IMR-90 (cell line): ENCODE measurements around the gene BOLA1. TPM values are rescaled to one million over a fixed set of nuclear protein-coding genes. Genes with fewer than 3 reads are reported as not detected.

Experiments used
- ATAC-seq: fragments of 200-7000 bp; cut with Tn5 transposase; 2 replicates; pipeline ENCODE4 v1.9.1; 2020; ENCODE audit warnings: low read depth, mild to moderate bottlenecking, moderate library complexity
- BruUV-seq: library from RNA; stranded (reverse); fragments of 400-500 nt; replicated peaks from 2 replicates; lab custom pipeline; 2021; lab: Mats Ljungman, UMichigan
- CTCF ChIA-PET: fragments of 300-600 bp; formaldehyde crosslinking; extraction: SDS; loops from one replicate; lab custom pipeline; 2021; ENCODE audit warnings: antibody characterized with exemption; lab: Yijun Ruan, JAX
- POLR2A ChIA-PET: fragments of 300-600 bp; sonication (Branson Sonifier 250); formaldehyde crosslinking; loops from one replicate; lab custom pipeline; 2022; ENCODE audit warnings: antibody characterized with exemption; ENCODE audit not compliant: unreplicated experiment; lab: Charles Lee
- DNase-seq: peaks from one replicate; pipeline ENCODE4 v3.0.0; 2013
- H2AFZ ChIP-seq: replicated peaks from 2 replicates; pipeline ENCODE3; 2013; ENCODE audit warnings: low read length, mild to moderate bottlenecking; ENCODE audit not compliant: poor library complexity
- H2AK5ac ChIP-seq: 2 replicates; pipeline ENCODE4 v1.6.1; 2013; ENCODE audit warnings: low read depth, low read length, inconsistent platforms
- H2AK9ac ChIP-seq: replicated peaks from 2 replicates; pipeline ENCODE3; 2013; ENCODE audit warnings: mild to moderate bottlenecking, low read depth, low read length, moderate library complexity; ENCODE audit not compliant: poor library complexity
- H2BK120ac ChIP-seq: 2 replicates; pipeline ENCODE4 v1.6.1; 2013; ENCODE audit warnings: low read depth, low read length, inconsistent platforms
- H2BK15ac ChIP-seq: 3 replicates; pipeline ENCODE4 v1.6.1; 2013; ENCODE audit warnings: low read depth, low read length, inconsistent platforms
- H2BK20ac ChIP-seq: 2 replicates; pipeline ENCODE4 v1.6.1; 2013; ENCODE audit warnings: low read depth, mild to moderate bottlenecking, inconsistent platforms, low read length, moderate library complexity
- H2BK5ac ChIP-seq: 2 replicates; pipeline ENCODE4 v1.6.1; 2013; ENCODE audit warnings: mild to moderate bottlenecking, low read depth, low read length, inconsistent platforms; ENCODE audit not compliant: poor library complexity, severe bottlenecking
- H3K14ac ChIP-seq: replicated peaks from 2 replicates; pipeline ENCODE4 v1.6.1; 2013; ENCODE audit warnings: low read depth, low read length, inconsistent platforms
- H3K18ac ChIP-seq: 2 replicates; pipeline ENCODE4 v1.6.1; 2013; ENCODE audit warnings: low read depth, low read length, control low read depth
- H3K23ac ChIP-seq: 2 replicates; pipeline ENCODE4 v1.6.1; 2013; ENCODE audit warnings: low read depth, low read length, inconsistent platforms
- H3K27ac ChIP-seq: 2 replicates; pipeline ENCODE4 v1.5.1; 2013; ENCODE audit warnings: mild to moderate bottlenecking, control low read depth, low read length; ENCODE audit not compliant: insufficient read depth
- H3K27me3 ChIP-seq: 2 replicates; pipeline ENCODE4 v1.6.1; 2013; ENCODE audit warnings: low read length; ENCODE audit not compliant: control insufficient read depth, insufficient read depth
- H3K36me3 ChIP-seq: 2 replicates; pipeline ENCODE4 v1.6.1; 2013; ENCODE audit warnings: low read length, mixed read lengths; ENCODE audit not compliant: control insufficient read depth, insufficient read depth
- H3K4ac ChIP-seq: 2 replicates; pipeline ENCODE4 v1.6.1; 2013; ENCODE audit warnings: low read depth, low read length, inconsistent platforms
- H3K4me1 ChIP-seq: 2 replicates; pipeline ENCODE4 v1.6.1; 2013; ENCODE audit warnings: low read length, mixed read lengths; ENCODE audit not compliant: control insufficient read depth, insufficient read depth
- H3K4me2 ChIP-seq: 2 replicates; pipeline ENCODE4 v1.6.1; 2013; ENCODE audit warnings: low read depth, mild to moderate bottlenecking, control low read depth, low read length, moderate library complexity
- H3K4me3 ChIP-seq: 2 replicates; pipeline ENCODE4 v1.5.1; 2013; ENCODE audit warnings: low read depth, mild to moderate bottlenecking, control low read depth, low read length, moderate library complexity; ENCODE audit not compliant: insufficient read depth
- H3K56ac ChIP-seq: 2 replicates; pipeline ENCODE4 v1.6.1; 2013; ENCODE audit warnings: low read length, inconsistent platforms; ENCODE audit not compliant: insufficient read depth; ENCODE audit errors: extremely low read depth
- H3K79me1 ChIP-seq, 2 experiments: 2 replicates each; pipeline ENCODE4 v1.6.1; 2013; ENCODE audit warnings: low read length in 2 of 2, inconsistent platforms in 1 of 2, low read depth in 1 of 2
- H3K9ac ChIP-seq: 2 replicates; pipeline ENCODE4 v1.6.1; 2013; ENCODE audit warnings: low read depth, low read length, control low read depth
- H3K9me1 ChIP-seq: 2 replicates; pipeline ENCODE4 v1.6.1; 2013; ENCODE audit warnings: low read length, inconsistent platforms; ENCODE audit not compliant: insufficient read depth
- H3K9me3 ChIP-seq: 2 replicates; pipeline ENCODE4 v1.6.1; 2013; ENCODE audit warnings: low read length; ENCODE audit not compliant: control insufficient read depth, insufficient read depth
- H4K20me1 ChIP-seq: 2 replicates; pipeline ENCODE4 v1.6.1; 2013; ENCODE audit warnings: low read length, inconsistent platforms; ENCODE audit not compliant: insufficient read depth
- H4K5ac ChIP-seq: 2 replicates; pipeline ENCODE4 v1.6.1; 2013; ENCODE audit warnings: mild to moderate bottlenecking, low read depth, low read length, control low read depth
- H4K8ac ChIP-seq, 2 experiments: 2 replicates each; pipeline ENCODE4 v1.6.1; 2013; ENCODE audit warnings: low read depth in 2 of 2, low read length in 2 of 2, control low read depth in 1 of 2, inconsistent platforms in 1 of 2
- H4K91ac ChIP-seq: 2 replicates; pipeline ENCODE4 v1.6.1; 2013; ENCODE audit warnings: low read depth, low read length, inconsistent platforms; ENCODE audit not compliant: insufficient read depth
- CHD1 ChIP-seq: IDR thresholded peaks from 2 replicates; pipeline ENCODE4 v1.6.1; 2012; ENCODE audit warnings: low read depth, low read length, improper control_type of control experiment
- FOS ChIP-seq: fragments of 150-350 bp; IDR thresholded peaks from 2 replicates; pipeline ENCODE4 v1.6.1; 2016; ENCODE audit warnings: low read depth, low read length
- MAFK ChIP-seq: IDR thresholded peaks from 2 replicates; pipeline ENCODE4 v1.6.1; 2012; ENCODE audit warnings: low read depth, low read length, improper control_type of control experiment
- MXI1 ChIP-seq: IDR thresholded peaks from 2 replicates; pipeline ENCODE4 v1.6.1; 2012; ENCODE audit warnings: low read depth, mild to moderate bottlenecking, low read length, moderate library complexity, borderline replicate concordance
- NFE2L2 ChIP-seq: fragments of 150-350 bp; IDR thresholded peaks from 2 replicates; pipeline ENCODE4 v1.6.1; 2016; ENCODE audit warnings: low read depth, mild to moderate bottlenecking, low read length
- POLR2A ChIP-seq: IDR thresholded peaks from 2 replicates; pipeline ENCODE4 v1.6.1; 2012; ENCODE audit warnings: mild to moderate bottlenecking, low read depth, low read length
- RAD21 ChIP-seq: IDR thresholded peaks from 2 replicates; pipeline ENCODE4 v1.6.1; 2012; ENCODE audit warnings: low read length, improper control_type of control experiment
- RFX5 ChIP-seq: IDR thresholded peaks from 2 replicates; pipeline ENCODE4 v1.8.0; 2012; ENCODE audit warnings: low read depth, mild to moderate bottlenecking, low read length, moderate library complexity
- WGBS, 2 experiments: methylation state at CpG; one replicate each; pipeline versions ENCODE4 v1.1.5 to v1.1.7; 2013; ENCODE audit warnings: missing lambda C conversion rate in 2 of 2; ENCODE audit not compliant: insufficient read length in 1 of 2; ENCODE audit errors: extremely low coverage in 2 of 2; 5-methylcytosine and 5-hydroxymethylcytosine counted together
- dilution Hi-C: fragments of 300-500 bp; cut with HindIII; formaldehyde crosslinking; loops from one replicate; pipeline ENCODE4 v1.14.3; 2018; ENCODE audit warnings: low sequenced_read_pairs; ENCODE audit not compliant: unreplicated experiment
- in situ Hi-C: fragments of 300-500 bp; cut with MboI; formaldehyde crosslinking; loops from 3 replicates; pipeline ENCODE4 v1.14.3; 2019; ENCODE audit warnings: low sequenced_read_pairs, inconsistent platforms, mixed read lengths
- intact Hi-C: fragments of 100-400 bp; cut with micrococcal nuclease; formaldehyde crosslinking; loops from 2 replicates; pipeline ENCODE4 v1.10.0; 2022
- polyA plus RNA-seq, 3 experiments: library from polyadenylated mRNA; depleted of rRNA; stranded (reverse); fragments of >200 nt; gene quantifications; 2 replicates each; pipeline ENCODE4 v1.2.3, GENCODE V29; 2012; ENCODE audit warnings: low replicate concordance in 1 of 3
- total RNA-seq: library from RNA; depleted of rRNA; stranded (reverse); fragments of >200 nt; gene quantifications from 2 replicates; pipeline ENCODE4 v1.2.3, GENCODE V29; 2012
- TF ChIP-seq, protein P1 (sequence below): fragments of 150-350 bp; IDR thresholded peaks from 2 replicates; pipeline ENCODE4 v1.6.1; 2016; ENCODE audit warnings: low read depth, mild to moderate bottlenecking, low read length, moderate library complexity, borderline replicate concordance
- TF ChIP-seq, protein P2 (sequence below): fragments of 150-350 bp; IDR thresholded peaks from 2 replicates; pipeline ENCODE4 v1.6.1; 2017; ENCODE audit warnings: mild to moderate bottlenecking, antibody characterized with exemption, low read length, low read depth

BOLA1 gene
- total and polyA plus RNA-seq, 2 of the 4 experiments (the other 2 are of a cell fraction) = 3.4 to 12.6 TPM

DNA sequence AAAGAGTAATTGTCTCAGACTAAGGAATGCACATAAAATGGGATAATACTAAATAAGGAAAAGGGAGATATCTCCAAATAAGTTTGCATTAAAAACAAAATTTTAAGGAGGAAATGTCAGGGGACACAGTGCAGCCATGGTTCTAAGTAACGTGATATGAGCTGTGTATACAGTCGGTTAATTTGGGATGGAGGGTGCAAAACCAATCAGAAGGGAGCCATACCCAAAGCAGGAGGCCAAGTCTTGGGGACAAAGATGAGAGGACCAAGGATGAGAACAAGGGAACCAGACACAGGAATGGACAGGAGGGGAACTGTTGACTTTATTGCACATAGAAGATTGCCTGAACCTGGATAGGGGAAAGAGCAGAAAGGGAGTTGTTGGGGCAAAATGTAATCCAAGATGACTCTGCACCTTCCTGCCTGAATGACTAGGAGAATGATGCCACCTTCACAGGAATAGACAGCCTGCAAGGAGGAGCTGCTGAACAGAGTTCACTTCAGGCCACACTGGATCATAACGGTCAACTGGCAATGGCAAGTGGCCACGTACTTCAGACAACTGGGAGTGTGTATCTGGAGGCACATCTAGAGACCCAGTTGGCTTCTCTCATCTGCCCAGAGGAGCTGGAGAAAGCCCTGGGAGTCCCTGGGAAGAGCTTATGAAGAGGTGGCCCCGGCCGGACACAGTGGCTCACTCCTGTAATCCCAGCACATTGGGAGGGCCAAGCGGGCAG lies 22.0 kb upstream of the BOLA1 start:
- Histone ChIP-seq H3K27me3 (no peaks in the 10 kb centered on the region), H4K5ac (no peak overlapping the region), H3K23ac (no peak overlapping the region), H3K4ac (no peak overlapping the region), H4K20me1 (no peaks in the 10 kb centered on the region), H3K4me2 (no peak overlapping the region), H3K56ac (no peak overlapping the region), H3K79me1 (no peaks in the 10 kb centered on the region; a peak in 1 of 4 replicates), H2AK9ac (no peak overlapping the region), H3K18ac (no peak overlapping the region), H3K9me3 (no peaks in the 10 kb centered on the region), H2BK5ac (no peak overlapping the region), H3K14ac (no peak overlapping the region), H2BK15ac (no peak overlapping the region), H2BK20ac (no peak overlapping the region), H3K36me3 (no peaks in the 10 kb centered on the region), H3K4me1 (no peaks in the 10 kb centered on the region), H2AFZ (no peak overlapping the region), H3K4me3 (no peak overlapping the region), H4K8ac (no peak overlapping the region), H2AK5ac (no peak overlapping the region; the same call in 1 of the 2 replicates), H3K9ac (no peak overlapping the region), H4K91ac (no peak overlapping the region), H3K9me1 (peaks cover 4% of the 10 kb centered on the region; the same call in 1 of the 2 replicates), H3K27ac (no peak overlapping the region), H2BK120ac (no peak overlapping the region)
- ATAC-seq = no peak
- TF ChIP-seq, protein P1, sequence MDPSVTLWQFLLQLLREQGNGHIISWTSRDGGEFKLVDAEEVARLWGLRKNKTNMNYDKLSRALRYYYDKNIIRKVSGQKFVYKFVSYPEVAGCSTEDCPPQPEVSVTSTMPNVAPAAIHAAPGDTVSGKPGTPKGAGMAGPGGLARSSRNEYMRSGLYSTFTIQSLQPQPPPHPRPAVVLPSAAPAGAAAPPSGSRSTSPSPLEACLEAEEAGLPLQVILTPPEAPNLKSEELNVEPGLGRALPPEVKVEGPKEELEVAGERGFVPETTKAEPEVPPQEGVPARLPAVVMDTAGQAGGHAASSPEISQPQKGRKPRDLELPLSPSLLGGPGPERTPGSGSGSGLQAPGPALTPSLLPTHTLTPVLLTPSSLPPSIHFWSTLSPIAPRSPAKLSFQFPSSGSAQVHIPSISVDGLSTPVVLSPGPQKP = no peak
- TF ChIP-seq RAD21 (no peak), MAFK (no peak), MXI1 (no peak), NFE2L2 (no peak), RFX5 (no peak), FOS (no peak), POLR2A (no peak), CHD1 (no peak)
- TF ChIP-seq, protein P2, sequence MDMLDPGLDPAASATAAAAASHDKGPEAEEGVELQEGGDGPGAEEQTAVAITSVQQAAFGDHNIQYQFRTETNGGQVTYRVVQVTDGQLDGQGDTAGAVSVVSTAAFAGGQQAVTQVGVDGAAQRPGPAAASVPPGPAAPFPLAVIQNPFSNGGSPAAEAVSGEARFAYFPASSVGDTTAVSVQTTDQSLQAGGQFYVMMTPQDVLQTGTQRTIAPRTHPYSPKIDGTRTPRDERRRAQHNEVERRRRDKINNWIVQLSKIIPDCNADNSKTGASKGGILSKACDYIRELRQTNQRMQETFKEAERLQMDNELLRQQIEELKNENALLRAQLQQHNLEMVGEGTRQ = no peak
- 100% methylated on average over 2 of the region's 7 CpGs; no CpG with 5 or more reads in 1 of the 2 experiments for WGBS, 2 experiments
- in situ Hi-C loops = no loop called here
- dilution Hi-C loops = no loop called here
- POLR2A ChIA-PET = no interaction called here
- intact Hi-C loops = no loop called here
- no TSS peak for BruUV-seq
- CTCF ChIA-PET = no interaction called here
- DNase-seq = no peak
